Activated CD4-positive, alpha-beta T cell treated with anti-CD3 and anti-CD28 coated beads, Interleukin-2, amount 50 U/mL, for 1 hour (primary cell): ENCODE measurements around the gene ARHGEF12.

ENCODE experiments used
- DNase-seq: peaks from one replicate; pipeline ENCODE4 v3.0.0-alpha.2; 2020

Gene ARHGEF12

DNA sequence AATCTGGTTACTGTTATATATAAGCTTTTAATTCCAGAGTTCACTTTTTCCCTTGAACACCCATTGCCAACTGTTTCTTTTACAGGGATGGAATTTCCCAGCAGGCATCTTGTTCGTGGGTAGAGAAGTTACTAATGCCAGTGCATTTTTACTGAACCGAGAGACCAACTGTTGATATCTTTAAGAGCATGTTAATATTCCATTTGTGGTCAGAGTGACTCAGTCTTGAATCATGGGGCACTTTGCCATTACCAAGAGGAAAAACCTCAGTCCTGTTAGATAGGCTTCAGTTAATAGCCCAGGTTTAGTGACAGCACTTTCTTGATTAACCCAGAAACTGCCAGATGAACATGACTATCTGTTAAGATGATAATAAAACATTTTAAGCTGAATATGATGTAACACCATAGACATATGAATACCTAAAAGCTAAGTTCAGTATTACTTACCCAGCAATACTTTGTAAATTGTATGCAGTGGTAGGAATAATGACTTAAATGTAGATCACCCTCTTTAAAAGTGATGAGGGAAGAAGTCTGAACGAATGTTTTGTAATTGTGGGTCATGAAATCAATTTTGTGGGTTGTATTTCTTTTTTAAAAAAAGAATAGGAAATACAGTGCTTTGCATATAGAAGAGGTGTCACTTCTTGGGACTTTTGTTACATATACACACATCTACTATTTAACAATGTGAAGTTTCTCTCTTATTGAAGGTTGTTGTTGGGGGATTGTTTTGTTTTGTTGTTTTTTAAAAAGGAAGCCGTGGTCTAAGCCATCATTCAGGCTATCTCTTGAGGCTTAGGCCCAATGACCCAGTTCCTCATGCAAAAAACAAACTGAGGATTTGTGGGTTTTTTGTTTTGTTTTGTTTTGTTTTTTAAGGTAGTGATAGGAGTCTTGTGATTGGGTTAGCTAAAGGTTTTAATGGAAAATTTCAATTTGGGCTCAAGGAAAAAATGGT is 96.1 kb downstream of the ARHGEF12 start:
- DNase-seq = no peak

GRCh38 chr11:120441592-120441991 is 105.4 kb downstream of the ARHGEF12 start:
- DNase-seq = no peak

DNA sequence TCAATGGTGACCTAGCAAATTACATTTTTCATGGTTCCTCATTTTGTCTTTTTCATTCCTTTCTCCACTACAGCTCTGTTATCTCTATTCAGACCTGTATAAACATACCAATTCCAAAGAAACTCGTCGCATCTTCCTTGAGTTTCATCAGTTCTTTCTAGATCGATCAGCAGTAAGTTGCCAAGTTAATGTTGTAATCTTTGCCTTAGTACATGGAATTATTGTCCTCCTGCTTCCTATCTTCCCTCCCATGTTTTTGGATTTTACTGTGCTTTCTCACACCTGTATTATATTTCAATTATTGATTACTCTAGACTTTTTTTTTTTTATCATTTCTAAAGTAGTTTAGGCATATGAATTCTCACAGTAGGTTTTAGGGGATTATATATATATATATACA is 105.8 kb downstream of the ARHGEF12 start:
- DNase-seq = no peak

DNA sequence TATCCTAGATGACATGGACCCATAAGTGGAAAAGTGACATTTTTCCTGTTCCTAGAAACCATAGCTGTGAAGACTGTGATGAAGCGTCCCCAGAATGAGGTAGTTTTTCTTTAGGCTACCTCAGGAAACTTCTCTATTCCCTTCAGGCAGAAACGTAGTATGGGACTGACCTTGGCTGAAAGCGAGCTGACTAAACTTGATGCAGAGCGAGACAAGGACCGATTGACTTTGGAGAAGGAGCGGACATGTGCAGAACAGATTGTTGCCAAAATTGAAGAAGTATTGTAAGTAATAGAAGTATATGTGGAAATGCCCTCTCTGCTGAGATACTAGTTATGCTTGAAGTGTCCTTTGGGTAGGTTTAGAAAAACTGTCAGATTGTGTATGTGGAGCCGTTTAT is 110.6 kb downstream of the ARHGEF12 start:
- no peak for DNase-seq

DNA sequence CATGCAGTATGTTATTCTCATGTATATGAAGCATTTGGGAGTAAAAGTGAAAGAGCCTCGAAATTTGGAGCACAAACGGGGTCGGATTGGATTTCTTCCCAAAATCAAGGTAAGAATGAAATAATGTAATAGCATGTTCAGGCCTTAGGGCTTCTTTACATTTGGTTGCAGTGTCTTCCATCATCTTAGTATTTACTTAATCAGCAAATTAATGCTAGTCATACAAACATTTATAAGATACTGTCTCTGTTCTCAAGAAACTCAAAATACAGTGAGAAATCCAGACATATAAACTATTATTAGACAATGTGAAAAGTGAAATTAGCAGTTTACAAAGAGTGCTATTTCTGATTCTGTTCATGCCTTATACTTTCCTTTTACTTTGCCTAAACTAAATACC is 112.0 kb downstream of the ARHGEF12 start:
- no peak for DNase-seq

- DNase-seq = no peak
Observed at GRCh38 chr11:120455487-120455886, 119.3 kb downstream of the ARHGEF12 start.

DNA sequence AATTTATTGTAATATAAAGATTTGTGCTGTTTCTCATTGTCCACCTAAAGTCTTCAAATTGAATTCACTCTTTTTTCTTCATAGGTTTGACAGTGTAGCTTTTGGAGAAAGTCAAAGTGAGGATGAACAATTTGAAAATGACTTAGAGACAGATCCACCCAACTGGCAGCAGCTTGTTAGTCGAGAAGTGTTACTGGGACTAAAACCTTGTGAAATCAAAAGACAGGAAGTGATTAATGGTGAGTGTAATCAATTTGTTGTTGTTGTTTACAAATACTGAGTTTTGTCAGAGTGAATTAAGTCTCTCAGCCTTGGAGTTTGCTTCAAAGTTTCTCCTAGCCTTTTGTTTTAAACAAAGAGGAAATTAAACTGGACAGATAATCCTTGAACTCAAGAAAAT is 121.8 kb downstream of the ARHGEF12 start:
- no peak for DNase-seq

GRCh38 chr11:120462825-120463224 is 126.6 kb downstream of the ARHGEF12 start:
- no peak for DNase-seq

DNA sequence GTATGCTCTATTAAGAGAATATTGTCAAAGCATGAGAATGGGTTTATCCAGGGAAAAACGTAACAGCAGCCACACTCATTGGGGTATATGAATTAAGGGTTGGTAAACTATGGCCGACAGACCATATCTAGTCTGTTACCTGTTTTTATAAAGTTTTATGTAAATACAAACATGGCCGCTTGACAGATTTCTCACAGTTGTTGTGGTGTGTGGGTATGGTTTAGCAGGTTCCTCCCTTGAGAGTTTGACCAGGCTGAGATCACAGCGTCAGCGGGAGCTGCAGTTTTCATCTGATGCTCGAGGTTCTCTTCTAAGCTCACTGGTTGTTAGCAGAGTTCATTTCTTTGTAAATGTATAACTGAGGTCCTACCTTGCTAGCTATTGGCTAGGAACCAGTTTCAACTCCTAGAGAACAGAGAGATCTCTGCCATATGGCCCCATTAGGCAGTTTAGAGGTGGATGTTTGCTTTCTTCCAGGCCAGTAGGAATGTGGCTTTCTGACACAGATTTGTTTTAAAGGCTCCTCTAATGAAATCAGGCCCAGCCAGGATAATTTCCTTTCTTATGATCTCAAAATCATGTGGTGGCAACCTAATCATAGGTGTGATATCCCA is 129.8 kb downstream of the ARHGEF12 start:
- no peak for DNase-seq

DNA sequence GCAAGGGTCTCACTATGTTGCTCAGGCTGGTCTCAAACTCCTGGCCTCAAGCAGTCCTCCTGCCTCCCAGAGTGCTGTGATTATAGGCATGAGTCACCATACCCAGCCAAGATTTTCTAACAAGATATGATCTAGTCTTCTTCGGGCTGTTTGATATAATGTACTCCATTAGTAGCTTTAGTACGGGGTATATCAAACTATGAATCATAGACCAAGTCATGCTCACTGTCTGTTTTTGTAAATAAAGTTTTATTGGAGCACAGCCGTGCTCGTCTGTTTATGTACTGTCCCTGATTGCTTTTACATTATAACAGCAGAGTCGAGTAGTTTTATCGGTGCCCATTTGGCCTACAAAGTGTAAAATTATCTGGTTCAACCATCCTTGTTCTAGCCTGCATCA is 131.4 kb downstream of the ARHGEF12 start:
- DNase-seq = no peak

DNA sequence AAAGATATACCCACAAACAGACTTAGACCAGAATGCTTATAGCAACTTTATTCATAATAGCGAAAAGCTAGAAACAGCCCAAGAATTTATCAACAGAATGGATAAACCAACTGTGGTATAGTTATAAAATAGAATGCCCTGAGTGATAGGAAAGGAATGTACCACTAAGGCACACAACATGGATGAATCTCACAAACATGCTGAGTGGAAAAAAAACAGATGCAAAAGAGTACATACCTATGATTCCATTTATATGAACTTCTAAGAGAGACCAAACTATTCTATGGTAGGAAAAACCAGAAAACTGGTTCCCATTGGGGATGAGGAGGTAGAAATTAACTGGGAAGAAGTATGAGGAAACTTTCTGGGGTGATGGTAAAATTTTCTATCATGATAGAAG is 134.9 kb downstream of the ARHGEF12 start:
- DNase-seq = no peak

GRCh38 chr11:120471994-120472393 is 135.8 kb downstream of the ARHGEF12 start:
- DNase-seq = no peak

DNA sequence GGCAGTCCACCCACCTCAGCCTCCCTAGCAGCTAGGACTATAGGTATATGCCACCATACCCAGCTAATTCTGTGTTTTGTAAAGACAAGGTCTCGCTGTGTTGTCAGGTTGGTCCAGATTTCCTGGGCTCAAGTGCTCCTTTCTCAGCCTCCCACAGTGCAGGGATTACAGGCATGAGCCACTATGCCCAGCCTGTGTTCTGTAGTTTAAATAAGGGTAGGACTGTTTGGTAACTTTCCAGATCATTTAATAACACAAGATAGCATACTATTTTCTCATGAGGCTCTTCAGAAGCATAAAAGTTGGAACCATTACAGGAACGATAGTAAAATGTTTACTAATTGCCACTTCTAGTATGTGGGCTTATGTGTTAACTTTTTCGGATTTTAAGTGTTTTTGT is 137.3 kb downstream of the ARHGEF12 start:
- no peak for DNase-seq

GRCh38 chr11:120482149-120482548 is 145.9 kb downstream of the ARHGEF12 start:
- DNase-seq = no peak

- no peak for DNase-seq
Observed at GRCh38 chr11:120484722-120485121, 148.5 kb downstream of the ARHGEF12 start.

- no peak for DNase-seq
Observed at GRCh38 chr11:120486138-120486537, 149.9 kb downstream of the ARHGEF12 start.

- no peak for DNase-seq
Observed at GRCh38 chr11:120489799-120490198, 153.6 kb downstream of the ARHGEF12 start.

GRCh38 chr11:120492486-120492885 is 156.3 kb downstream of the ARHGEF12 start:
- DNase-seq = no peak

GRCh38 chr11:120494595-120494994 is 158.4 kb downstream of the ARHGEF12 start:
- DNase-seq = no peak

- DNase-seq = no peak
Observed at GRCh38 chr11:120499088-120499487, 162.9 kb downstream of the ARHGEF12 start.

DNA sequence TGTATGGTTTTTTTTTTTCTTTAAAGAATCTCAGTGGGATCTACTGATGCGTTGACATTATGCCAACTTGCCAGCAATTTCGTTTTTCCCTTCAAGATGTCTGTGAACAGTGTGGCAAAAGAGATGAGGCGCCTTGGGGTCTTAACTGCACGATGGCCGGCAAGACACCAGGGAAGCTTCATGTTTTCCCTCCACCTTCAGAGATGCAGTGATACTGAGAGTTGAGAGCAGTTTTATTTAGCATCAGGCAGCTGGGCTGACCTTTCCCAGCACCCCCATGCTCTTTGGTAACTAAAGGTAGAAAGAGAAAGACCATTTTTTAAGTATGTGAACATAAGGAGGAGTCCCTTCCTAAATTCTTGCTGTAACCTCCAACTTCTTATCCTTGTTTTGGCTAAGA is 163.6 kb downstream of the ARHGEF12 start:
- DNase-seq = no peak

DNA sequence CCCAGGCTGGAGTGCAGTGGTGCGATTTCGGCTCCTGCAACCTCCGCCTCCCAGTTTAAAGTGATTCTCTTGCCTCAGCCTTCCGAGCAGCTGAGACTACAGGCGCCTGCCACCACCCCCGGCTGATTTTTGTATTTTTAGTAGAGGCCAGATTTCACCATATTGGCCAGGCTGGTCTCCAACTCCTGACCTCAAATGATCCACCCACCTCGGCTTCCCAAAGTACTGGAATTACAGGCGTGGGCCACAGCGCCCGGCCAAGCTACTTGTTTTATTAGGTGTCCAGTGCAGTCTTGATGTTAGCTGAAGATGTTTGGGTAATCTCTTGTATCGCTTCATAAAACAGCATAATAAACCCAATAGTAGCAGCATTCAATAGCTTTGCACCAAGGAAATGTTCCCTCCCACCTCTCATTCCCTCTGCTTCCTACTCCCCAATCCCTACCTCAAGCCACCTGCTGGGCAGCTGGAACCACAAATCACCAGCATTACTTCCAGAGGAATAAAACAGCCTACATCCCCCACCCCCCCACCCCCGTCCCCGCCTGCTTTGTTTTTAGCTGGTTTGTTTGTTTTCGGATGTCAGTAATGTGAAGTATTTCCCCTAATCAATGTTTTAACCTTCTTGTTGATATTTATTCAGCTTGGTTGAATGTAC is 164.3 kb downstream of the ARHGEF12 start:
- no peak for DNase-seq

DNA sequence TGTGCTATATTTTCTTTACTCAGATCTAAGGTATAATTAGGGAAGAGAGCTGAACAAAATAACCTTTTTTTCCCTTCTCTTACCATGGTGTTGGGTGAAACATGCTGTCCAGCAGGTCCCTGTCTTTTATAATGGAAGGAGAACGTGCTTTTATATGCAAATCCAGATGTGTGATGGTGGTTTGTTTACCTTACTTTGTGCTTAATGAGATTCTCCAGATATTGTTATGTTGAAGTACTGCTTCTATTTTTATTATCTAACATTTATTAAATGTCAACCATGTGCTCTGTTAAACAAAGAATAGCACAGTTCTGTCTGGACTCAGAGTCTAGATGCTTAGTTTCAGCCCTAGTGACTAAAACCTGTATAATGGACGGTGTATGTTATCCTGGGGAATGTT is 165.2 kb downstream of the ARHGEF12 start:
- no peak for DNase-seq
